Skin of body (tissue), 2 donors: ENCODE results near the gene TFB1M. TPM values are rescaled to one million over a fixed set of nuclear protein-coding genes. Genes with fewer than 3 reads are reported as not detected.
A peak's percentile ranks its signal among the peaks of the same experiment; 100 is the strongest.
"Not testable (repeated sequence)": the region's sequence is repeated elsewhere in the genome, so short reads cannot be mapped to it uniquely, and the experiment has no call there.

Experiments used
- DNase-seq: peaks from one replicate; lab custom pipeline; 2025; lab: John Stamatoyannopoulos, UW
- total RNA-seq: library from RNA; depleted of rRNA; stranded (reverse); fragments of >200 nt; gene quantifications from one replicate; pipeline ENCODE4 v1.2.3, GENCODE V29; 2014

The TFB1M gene
- total RNA-seq, 1 donor from 2014 or later, result 14.6 TPM

- DNase-seq, result no peak
Measured at GRCh38 chr6:155303361-155303870, 10.9 kb downstream of the TFB1M start.

- no peak for DNase-seq
Measured at GRCh38 chr6:155301867-155302266, 12.4 kb downstream of the TFB1M start.

- no peak for DNase-seq
Measured at GRCh38 chr6:155297669-155298068, 16.6 kb downstream of the TFB1M start.

DNA sequence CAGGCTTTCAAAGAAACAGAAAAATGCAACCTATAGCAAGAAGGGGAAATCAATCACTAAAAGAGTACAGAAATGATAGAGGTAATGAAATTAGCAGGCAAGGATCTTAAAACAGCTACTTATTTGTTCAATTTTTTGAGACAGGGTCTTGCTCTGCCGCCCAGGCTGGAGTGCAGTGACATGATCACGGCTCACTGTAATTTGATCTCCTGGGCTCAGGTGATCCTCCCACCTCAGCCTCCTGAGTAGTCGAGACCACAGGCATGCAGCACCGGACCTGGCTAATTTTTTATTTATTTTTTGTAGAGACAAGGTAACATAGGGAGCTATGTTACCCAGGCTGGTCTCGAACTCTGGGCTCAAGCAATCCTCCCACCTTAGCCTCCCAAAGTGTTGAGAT lies 21.6 kb downstream of the TFB1M start:
- no peak for DNase-seq

DNA sequence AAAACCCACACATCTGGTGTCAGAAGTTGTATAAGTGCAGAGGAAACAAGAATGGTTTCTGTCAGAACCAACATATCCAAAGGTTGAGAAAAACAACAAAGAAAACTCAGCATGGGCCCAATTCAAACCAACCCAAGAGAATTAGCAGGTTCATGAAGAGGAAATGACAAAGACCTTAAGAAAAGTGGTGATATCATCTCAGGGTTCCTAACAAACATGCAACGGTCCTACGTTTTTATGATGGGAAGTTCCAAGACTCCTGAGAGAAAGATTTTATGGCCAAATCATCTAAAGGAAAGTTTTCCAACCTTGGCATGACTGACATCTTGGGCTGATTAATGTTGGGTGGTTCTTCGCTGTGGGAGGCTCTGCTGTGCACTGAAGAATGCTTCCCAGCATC lies 23.0 kb downstream of the TFB1M start:
- no peak for DNase-seq

- no peak for DNase-seq
Measured at GRCh38 chr6:155290491-155290890, 23.8 kb downstream of the TFB1M start.

- no peak for DNase-seq
Measured at GRCh38 chr6:155287762-155288161, 26.5 kb downstream of the TFB1M start.

GRCh38 chr6:155284775-155285174 lies 29.5 kb downstream of the TFB1M start:
- DNase-seq, result no peak

DNA sequence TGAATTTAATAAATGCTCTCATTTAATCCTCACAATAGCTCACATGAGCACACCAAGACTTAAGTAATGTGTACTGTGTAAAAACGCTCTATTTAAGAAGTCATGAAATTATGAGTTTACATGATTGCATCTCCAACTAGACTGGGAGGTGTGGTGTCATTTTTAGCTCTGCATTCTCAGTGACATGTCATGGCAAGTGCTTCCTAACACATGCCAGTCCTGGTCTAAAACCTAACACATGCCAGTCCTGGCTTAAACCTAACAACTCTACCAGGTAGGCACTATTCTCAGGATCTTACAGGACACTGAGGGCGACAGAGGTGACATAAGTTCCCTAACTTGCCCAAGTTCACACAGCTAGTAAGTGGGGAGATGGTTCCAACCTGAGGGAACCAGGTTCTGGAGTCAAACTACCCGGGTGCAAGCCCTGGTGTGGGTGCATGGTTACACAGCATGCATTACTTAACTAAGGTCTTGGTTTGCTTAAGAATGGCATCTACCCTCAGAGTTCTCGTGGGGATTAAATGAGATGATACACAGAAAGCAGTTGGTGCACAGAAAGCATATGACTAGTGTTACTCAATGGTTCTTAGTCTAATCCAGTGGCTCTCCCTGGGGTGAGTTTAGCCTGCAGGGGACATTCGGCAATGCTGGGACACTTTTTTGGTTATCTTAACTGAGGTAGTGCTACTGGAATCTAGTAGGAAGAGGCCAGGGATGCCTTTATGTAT lies 35.8 kb downstream of the TFB1M start:
- DNase-seq, result no peak

GRCh38 chr6:155276638-155277037 lies 37.6 kb downstream of the TFB1M start:
- no peak for DNase-seq

GRCh38 chr6:155275808-155276480 lies 38.3 kb downstream of the TFB1M start:
- DNase-seq, result no peak

- DNase-seq, result no peak
Measured at GRCh38 chr6:155274533-155274932, 39.8 kb downstream of the TFB1M start.

DNA sequence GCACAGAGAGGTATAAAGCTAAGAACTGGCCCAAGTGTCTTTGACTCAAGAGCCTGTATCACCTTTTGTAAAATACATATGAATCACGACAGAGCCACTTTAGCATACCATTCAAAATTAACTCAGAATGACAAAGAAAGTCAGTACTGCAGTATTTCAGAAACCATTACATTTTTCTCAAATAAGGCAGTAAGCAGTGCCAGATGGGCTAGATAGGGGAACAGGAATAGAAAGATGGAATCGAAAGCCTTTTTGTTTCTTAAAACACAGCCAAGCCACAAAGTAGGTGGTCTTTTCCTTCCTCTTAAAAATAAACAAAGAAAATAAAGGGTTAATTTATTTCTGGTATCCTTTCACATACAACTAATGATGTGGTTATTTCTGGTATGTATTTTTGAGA lies 40.2 kb downstream of the TFB1M start:
- DNase-seq, result no peak

- no peak for DNase-seq
Measured at GRCh38 chr6:155273431-155273830, 40.9 kb downstream of the TFB1M start.

GRCh38 chr6:155272353-155273232 lies 41.7 kb downstream of the TFB1M start:
- DNase-seq, result peak; percentile 61

DNA sequence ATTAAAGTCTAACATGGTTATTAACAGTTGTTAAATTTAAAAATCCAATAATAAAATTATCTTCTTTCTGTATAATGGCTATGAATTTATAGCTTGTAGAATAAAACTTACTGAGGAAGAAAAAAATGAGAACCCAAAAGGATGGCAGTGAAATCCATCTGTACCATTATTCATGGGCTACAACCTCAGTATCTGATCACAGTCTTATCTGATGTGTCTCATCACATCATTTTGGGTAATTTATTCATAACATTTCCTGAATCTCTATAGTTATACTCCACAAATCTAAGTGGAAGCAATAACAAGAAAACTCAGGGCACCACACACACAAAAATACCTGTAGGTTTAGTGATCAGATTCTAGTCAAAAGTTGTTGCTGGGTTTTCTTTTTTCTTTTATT lies 43.1 kb downstream of the TFB1M start:
- no peak for DNase-seq

DNA sequence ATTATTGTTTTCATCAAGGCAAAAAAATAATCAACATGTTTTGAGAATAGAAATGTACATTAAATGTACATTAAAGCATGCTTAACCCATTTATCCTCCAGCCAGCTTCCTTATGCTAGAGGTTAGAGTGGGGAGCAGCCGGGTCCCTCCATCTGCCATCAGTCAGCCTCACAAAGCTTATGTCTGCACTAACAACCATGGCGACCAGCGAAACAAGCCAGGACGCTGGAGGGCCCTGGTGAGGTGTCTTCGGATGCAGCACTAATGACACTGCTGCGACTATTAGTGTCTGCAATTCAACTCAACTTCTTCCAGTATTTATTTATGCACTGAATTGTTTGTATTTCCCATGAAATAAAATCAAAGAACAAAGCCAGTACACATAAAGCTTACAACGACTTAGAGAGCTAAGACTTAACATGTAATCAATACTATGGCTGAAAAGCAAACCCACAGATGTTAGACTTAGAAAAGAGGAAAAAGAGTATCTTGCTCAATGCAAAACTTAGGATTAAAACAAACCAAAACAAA lies 43.7 kb downstream of the TFB1M start:
- no peak for DNase-seq

DNA sequence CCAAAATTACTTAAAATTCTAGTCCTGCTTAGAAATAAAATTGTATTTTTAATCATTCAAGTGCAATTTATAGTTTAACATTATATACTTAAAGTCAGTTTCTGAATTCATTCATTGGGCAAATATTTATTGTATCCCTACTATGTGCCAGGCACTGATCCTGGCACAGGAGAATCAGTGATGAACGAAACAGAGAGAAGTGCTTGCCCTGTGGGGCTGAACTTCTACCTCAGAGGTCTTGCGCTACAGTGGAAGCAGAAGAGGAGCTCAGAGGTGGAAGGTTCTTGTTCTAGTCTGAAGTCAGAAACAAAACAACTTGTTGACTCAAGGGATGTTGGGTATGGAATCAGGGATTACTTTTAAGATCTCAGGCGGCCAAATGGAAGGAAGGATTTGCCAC lies 44.5 kb downstream of the TFB1M start:
- DNase-seq, result no peak

DNA sequence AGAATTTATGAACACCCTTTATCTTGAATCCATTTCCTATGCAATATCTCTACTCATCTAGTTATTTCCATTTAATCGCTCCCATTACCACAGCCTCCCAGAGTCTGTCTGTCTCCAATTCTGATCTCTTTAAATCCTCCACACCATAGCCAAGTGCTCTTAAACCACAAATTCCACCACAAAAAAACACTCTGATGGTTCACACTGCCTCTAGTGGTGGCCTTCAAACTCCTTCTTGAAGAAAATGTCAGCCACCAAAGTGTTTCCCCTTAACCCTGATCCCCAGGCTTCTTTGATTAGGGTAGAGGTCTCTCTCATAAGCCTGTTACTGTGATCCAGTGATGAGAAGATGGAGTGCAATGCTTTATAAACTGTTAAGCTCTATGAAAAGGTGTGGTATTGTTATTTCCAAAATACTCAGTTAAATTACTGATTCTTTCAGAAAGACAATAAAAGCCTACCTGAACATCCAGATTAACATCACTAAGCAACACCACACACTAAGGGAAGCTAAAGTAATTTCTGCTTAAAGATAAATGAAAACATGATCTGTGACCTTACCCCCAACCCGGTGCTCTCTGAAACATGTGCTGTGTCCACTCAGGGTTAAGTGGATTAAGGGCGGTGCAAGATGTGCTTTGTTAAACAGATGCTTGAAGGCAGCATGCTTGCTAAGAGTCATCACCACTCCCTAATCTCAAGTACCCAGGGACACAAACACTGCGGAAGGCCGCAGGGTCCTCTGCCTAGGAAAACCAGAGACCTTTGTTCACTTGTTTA lies 46.0 kb downstream of the TFB1M start:
- DNase-seq, result not testable (repeated sequence)

- DNase-seq, result no peak
Measured at GRCh38 chr6:155267411-155267810, 46.9 kb downstream of the TFB1M start.
